Endodermal cell (in vitro differentiated cells): ENCODE measurements around the gene TTC38. TPM values are rescaled to one million over a fixed set of nuclear protein-coding genes. Genes with fewer than 3 reads are reported as not detected.
"Not testable (repeated sequence)": the region's sequence is repeated elsewhere in the genome, so short reads cannot be mapped to it uniquely, and the experiment has no call there.

Experiments used
- DNase-seq: peaks from one replicate; pipeline ENCODE4 v3.0.0-alpha.2; 2017
- H3K27ac ChIP-seq: 2 replicates; pipeline ENCODE4 v1.5.1; 2013; ENCODE audit warnings: mild to moderate bottlenecking, low read depth, low read length, moderate library complexity
- H3K27me3 ChIP-seq: 2 replicates; pipeline ENCODE4 v1.6.1; 2013; ENCODE audit warnings: mild to moderate bottlenecking, low read length, moderate library complexity; ENCODE audit not compliant: insufficient read depth, control insufficient read depth, poor library complexity, severe bottlenecking
- H3K36me3 ChIP-seq: 2 replicates; pipeline ENCODE4 v1.7.0; 2013; ENCODE audit warnings: mild to moderate bottlenecking, low read length, moderate library complexity; ENCODE audit not compliant: control insufficient read depth, insufficient read depth
- H3K4me1 ChIP-seq: one replicate; pipeline ENCODE4 v1.7.0; 2013; ENCODE audit warnings: low read length; ENCODE audit not compliant: control insufficient read depth, insufficient read depth
- H3K4me3 ChIP-seq: 2 replicates; pipeline ENCODE4 v1.5.1; 2013; ENCODE audit warnings: mild to moderate bottlenecking, low read length, moderate library complexity
- H3K9ac ChIP-seq: 2 replicates; pipeline ENCODE4 v1.6.1; 2013; ENCODE audit warnings: mild to moderate bottlenecking, low read length, moderate library complexity; ENCODE audit not compliant: poor library complexity, severe bottlenecking; ENCODE audit errors: extremely low read depth
- H3K9me3 ChIP-seq: 2 replicates; pipeline ENCODE4 v1.6.1; 2013; ENCODE audit warnings: mild to moderate bottlenecking, low read length, moderate library complexity; ENCODE audit not compliant: control insufficient read depth
- H3K27ac Mint-ChIP-seq: 2 replicates; pipeline ENCODE4 v1.8.0; 2020; ENCODE audit warnings: mixed read lengths
- H3K27me3 Mint-ChIP-seq: 2 replicates; pipeline ENCODE4 v1.8.0; 2021; ENCODE audit warnings: mild to moderate bottlenecking, mixed read lengths; ENCODE audit not compliant: insufficient read depth
- H3K36me3 Mint-ChIP-seq: 2 replicates; pipeline ENCODE4 v1.8.0; 2020; ENCODE audit warnings: low read depth, mixed read lengths
- H3K4me1 Mint-ChIP-seq: 2 replicates; pipeline ENCODE4 v1.8.0; 2020; ENCODE audit warnings: mixed read lengths
- H3K4me3 Mint-ChIP-seq: 2 replicates; pipeline ENCODE4 v1.8.0; 2020; ENCODE audit warnings: mild to moderate bottlenecking, moderate library complexity, mixed read lengths
- H3K9me3 Mint-ChIP-seq: 2 replicates; pipeline ENCODE4 v1.8.0; 2020; ENCODE audit warnings: mild to moderate bottlenecking, mixed read lengths
- WGBS, 2 experiments: methylation state at CpG; one replicate each; pipeline versions ENCODE4 v1.1.5 to v1.1.7; 2013; ENCODE audit warnings: missing lambda C conversion rate in 2 of 2, mixed read lengths in 1 of 2; ENCODE audit not compliant: insufficient coverage in 1 of 2, insufficient read length in 1 of 2; 5-methylcytosine and 5-hydroxymethylcytosine counted together
- total RNA-seq, 2 donors: library from RNA; stranded (reverse); fragmentation: NEBNext Ultra II Directional in 1 of 2; extraction: Animal tissue kit (Norgen Biotek cat#: 25700) in 1 of 2; gene quantifications; 2 replicates in 1 of 2; 3 replicates in 1 of 2; pipeline ENCODE4 v1.2.1, GENCODE V29; 2021
- TF ChIP-seq, protein P1 (sequence below): fragments of 200-600 bp; sonication (generic); conservative IDR thresholded peaks from 2 replicates; pipeline ENCODE4 v1.5.0; 2021; ENCODE audit warnings: antibody characterized with exemption, mild to moderate bottlenecking

The TTC38 gene
- total RNA-seq, 2 donors from 2014 or later = 35.9 to 47.1 TPM

DNA sequence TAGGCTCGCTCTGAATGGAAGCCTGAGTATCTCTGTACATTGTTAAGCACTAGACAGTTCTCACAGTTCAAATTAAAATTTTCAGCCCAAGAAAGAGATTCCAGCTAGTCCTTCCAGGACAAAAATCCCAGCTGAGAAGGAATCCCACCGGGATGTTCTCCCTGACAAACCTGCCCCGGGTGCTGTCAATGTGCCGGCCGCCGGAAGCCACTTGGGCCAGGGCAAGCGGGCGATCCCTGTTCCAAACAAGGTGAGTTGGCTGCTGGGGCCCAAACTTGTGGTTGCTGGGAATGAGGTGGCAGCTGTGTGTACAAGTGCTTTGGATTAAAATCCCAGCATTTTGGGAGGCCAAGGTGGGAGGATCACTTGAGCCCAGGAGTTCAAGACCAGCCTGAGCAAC, 44.2 kb downstream of the TTC38 start:
- Mint-ChIP-seq H3K27me3 (no peaks in the 10 kb centered on the region), H3K9me3 (no peaks in the 10 kb centered on the region), H3K4me3 (no peak overlapping the region), H3K27ac (no peak overlapping the region), H3K4me1 (no peaks in the 10 kb centered on the region), H3K36me3 (peaks cover 48% of the 10 kb centered on the region)
- no peak for DNase-seq
- TF ChIP-seq, protein P1, sequence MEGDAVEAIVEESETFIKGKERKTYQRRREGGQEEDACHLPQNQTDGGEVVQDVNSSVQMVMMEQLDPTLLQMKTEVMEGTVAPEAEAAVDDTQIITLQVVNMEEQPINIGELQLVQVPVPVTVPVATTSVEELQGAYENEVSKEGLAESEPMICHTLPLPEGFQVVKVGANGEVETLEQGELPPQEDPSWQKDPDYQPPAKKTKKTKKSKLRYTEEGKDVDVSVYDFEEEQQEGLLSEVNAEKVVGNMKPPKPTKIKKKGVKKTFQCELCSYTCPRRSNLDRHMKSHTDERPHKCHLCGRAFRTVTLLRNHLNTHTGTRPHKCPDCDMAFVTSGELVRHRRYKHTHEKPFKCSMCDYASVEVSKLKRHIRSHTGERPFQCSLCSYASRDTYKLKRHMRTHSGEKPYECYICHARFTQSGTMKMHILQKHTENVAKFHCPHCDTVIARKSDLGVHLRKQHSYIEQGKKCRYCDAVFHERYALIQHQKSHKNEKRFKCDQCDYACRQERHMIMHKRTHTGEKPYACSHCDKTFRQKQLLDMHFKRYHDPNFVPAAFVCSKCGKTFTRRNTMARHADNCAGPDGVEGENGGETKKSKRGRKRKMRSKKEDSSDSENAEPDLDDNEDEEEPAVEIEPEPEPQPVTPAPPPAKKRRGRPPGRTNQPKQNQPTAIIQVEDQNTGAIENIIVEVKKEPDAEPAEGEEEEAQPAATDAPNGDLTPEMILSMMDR = no peak
- Histone ChIP-seq H3K4me1 (no peaks in the 10 kb centered on the region), H3K27me3 (no peaks in the 10 kb centered on the region), H3K36me3 (peaks cover 67% of the 10 kb centered on the region), H3K4me3 (no peak overlapping the region), H3K27ac (no peak overlapping the region), H3K9me3 (no peaks in the 10 kb centered on the region), H3K9ac (no peak overlapping the region)
- 97 to 100% methylated on average over 2 to 8 of the region's 8 CpGs for WGBS, 2 experiments

DNA sequence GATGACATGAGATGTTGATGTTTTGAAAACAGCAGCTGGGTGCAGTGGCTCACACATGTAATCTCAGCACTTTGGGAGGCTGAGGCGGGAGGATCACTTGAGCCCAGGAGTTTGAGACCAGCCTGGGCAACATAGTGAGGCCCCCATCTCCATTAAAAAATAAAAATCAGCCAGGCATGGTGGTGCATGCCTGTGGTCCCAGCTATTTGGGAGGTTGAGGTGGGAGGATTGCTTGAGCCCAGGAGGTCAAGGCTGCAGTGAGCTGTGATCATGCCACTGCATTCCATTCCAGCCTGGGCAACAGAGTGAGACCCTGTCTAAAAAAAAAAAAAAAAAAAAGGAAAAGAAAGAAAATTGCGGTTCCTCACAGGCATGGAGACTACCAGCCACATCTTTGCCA, 45.0 kb downstream of the TTC38 start:
- peaks cover 72% of the 10 kb centered on the region for H3K36me3 ChIP-seq
- H3K27ac Mint-ChIP-seq, H3K9ac ChIP-seq, H3K27me3 ChIP-seq, H3K9me3 Mint-ChIP-seq, H3K4me3 Mint-ChIP-seq, H3K4me1 Mint-ChIP-seq, H3K27me3 Mint-ChIP-seq, H3K27ac ChIP-seq, H3K4me3 ChIP-seq, H3K4me1 ChIP-seq, DNase-seq, H3K9me3 ChIP-seq: not testable (repeated sequence)
- 92 to 100% methylated on average over 1 to 2 of the region's 2 CpGs for WGBS, 2 experiments
- H3K36me3 Mint-ChIP-seq = peaks cover 54% of the 10 kb centered on the region

DNA sequence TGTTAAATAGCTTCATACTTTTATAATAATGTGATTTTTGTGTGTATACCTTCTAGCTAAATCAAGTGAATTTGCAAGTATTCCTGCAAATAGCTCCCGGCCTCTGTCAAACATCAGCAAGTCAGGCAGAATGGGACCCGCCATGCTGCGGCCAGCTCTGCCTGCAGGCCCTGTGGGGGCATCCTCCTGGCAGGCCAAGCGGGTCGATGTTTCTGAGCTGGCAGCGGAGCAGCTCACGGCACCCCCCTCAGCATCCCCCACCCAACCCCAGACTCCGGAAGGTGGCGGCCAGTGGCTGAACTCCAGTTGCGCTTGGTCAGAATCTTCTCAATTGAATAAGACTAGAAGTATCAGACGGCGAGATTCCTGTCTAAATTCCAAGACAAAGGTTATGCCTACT, 48.2 kb downstream of the TTC38 start:
- Mint-ChIP-seq H3K4me1 (no peaks in the 10 kb centered on the region), H3K36me3 (peaks cover 58% of the 10 kb centered on the region), H3K27me3 (no peaks in the 10 kb centered on the region), H3K4me3 (no peak overlapping the region), H3K27ac (no peak overlapping the region), H3K9me3 (no peaks in the 10 kb centered on the region)
- Histone ChIP-seq H3K4me3 (no peak overlapping the region), H3K4me1 (no peaks in the 10 kb centered on the region), H3K27ac (no peak overlapping the region), H3K9me3 (no peaks in the 10 kb centered on the region), H3K9ac (no peak overlapping the region), H3K27me3 (no peaks in the 10 kb centered on the region), H3K36me3 (peaks cover 68% of the 10 kb centered on the region)
- TF ChIP-seq, protein P1 = no peak
- no peak for DNase-seq
- WGBS, 2 experiments = 90 to 100% methylated on average over 1 to 12 of the region's 12 CpGs

DNA sequence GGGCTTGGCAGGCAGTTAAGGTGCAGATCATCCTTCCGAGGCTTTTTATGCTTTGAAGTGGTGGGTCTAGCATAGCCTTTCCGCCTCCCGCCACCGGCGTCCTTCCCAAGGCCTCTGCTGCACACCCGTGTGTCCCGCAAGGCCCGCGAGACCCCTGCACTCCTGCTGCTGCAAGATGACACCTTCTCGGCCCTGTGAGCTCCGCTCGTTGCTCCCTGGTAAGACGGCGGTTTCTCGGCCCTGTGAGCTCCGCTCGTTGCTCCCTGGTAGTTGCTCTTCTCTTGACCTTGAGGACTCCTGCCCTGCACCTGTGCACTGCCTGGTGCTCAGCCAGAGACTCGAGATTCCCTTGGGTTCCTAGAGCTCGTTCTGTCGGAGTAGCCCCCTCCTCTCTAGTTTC, 49.8 kb downstream of the TTC38 start:
- H3K4me1 Mint-ChIP-seq = no peaks in the 10 kb centered on the region
- peaks cover 65% of the 10 kb centered on the region for H3K36me3 ChIP-seq
- no peaks in the 10 kb centered on the region for H3K9me3 ChIP-seq
- H3K4me3 Mint-ChIP-seq = no peak overlapping the region
- no peak for DNase-seq
- H3K9me3 Mint-ChIP-seq = no peaks in the 10 kb centered on the region
- H3K9ac ChIP-seq = no peak overlapping the region
- no peak overlapping the region for H3K4me3 ChIP-seq
- H3K27ac ChIP-seq = no peak overlapping the region
- TF ChIP-seq, protein P1 = no peak
- no peaks in the 10 kb centered on the region for H3K4me1 ChIP-seq
- H3K27me3 ChIP-seq = no peaks in the 10 kb centered on the region
- no peak overlapping the region for H3K27ac Mint-ChIP-seq
- peaks cover 67% of the 10 kb centered on the region for H3K36me3 Mint-ChIP-seq
- 90 to 94% methylated on average over 15 to 20 of the region's 20 CpGs for WGBS, 2 experiments
- no peaks in the 10 kb centered on the region for H3K27me3 Mint-ChIP-seq
